Endothelial cell of umbilical vein (primary cell): ENCODE data around the gene PRDM11. TPM values are rescaled to one million over a fixed set of nuclear protein-coding genes. Genes with fewer than 3 reads are reported as not detected.

Source experiments
- BruUV-seq: library from RNA; stranded (reverse); fragments of 400-500 nt; replicated peaks from 2 replicates; lab custom pipeline; 2021; lab: Mats Ljungman, UMichigan
- CTCF ChIA-PET: fragments of 300-600, 350-600 bp; sonication (Branson Sonifier 250); formaldehyde crosslinking; loops from one replicate; lab custom pipeline; 2021; ENCODE audit warnings: antibody characterized with exemption, inconsistent platforms; lab: Charles Lee
- POLR2A ChIA-PET: fragments of 300-600, 350-600 bp; sonication (Branson Sonifier 250); formaldehyde crosslinking; loops from one replicate; lab custom pipeline; 2021; ENCODE audit warnings: antibody characterized with exemption, inconsistent platforms; lab: Charles Lee
- DNase-seq: peaks from one replicate; pipeline ENCODE4 v3.0.0-alpha.2; 2011; ENCODE audit warnings: low read depth, low spot score
- FAIRE-seq: peaks from 2 replicates; lab custom pipeline; 2011; peaks lifted over from hg19 to GRCh38; lab: Jason Lieb, UNC
- H2AFZ ChIP-seq: 2 replicates; pipeline ENCODE4 v1.6.0; 2012; ENCODE audit warnings: low read depth, low read length, control low read depth, inconsistent platforms
- H3K27ac ChIP-seq: 2 replicates; pipeline ENCODE4 v1.5.1; 2011; ENCODE audit warnings: low read depth, mild to moderate bottlenecking, control low read depth, low read length, moderate library complexity; ENCODE audit not compliant: insufficient read depth
- H3K27me3 ChIP-seq, 2 experiments: 2 replicates each; pipeline versions ENCODE4 v1.6.0 to v1.6.1; 2011; ENCODE audit warnings: low read length in 2 of 2, mixed read lengths in 1 of 2; ENCODE audit not compliant: control insufficient read depth in 2 of 2, insufficient read depth in 2 of 2
- H3K36me3 ChIP-seq, 2 experiments: 2 replicates in 1 of 2; 3 replicates in 1 of 2; pipeline ENCODE4 v1.5.1; 2011; ENCODE audit warnings: low read length in 2 of 2, mild to moderate bottlenecking in 1 of 2, moderate library complexity in 1 of 2; ENCODE audit not compliant: control insufficient read depth in 2 of 2, insufficient read depth in 2 of 2; ENCODE audit errors: extremely low read depth in 1 of 2
- H3K4me1 ChIP-seq: 3 replicates; pipeline ENCODE4 v1.5.1; 2011; ENCODE audit warnings: mild to moderate bottlenecking, low read length; ENCODE audit not compliant: control insufficient read depth, insufficient read depth; ENCODE audit errors: extremely low read depth
- H3K4me2 ChIP-seq: 2 replicates; pipeline ENCODE4 v1.6.1; 2011; ENCODE audit warnings: low read length, control low read depth, mixed read lengths; ENCODE audit not compliant: insufficient read depth
- H3K4me3 ChIP-seq, 3 experiments: fragments of 200-600 bp in 1 of 3; sonication (generic), shearing (Covaris generic) in 1 of 3; replicated peaks in 1 of 3; 2 replicates each; pipeline ENCODE4 v1.5.1; 2011 to 2016; ENCODE audit warnings: control low read depth in 3 of 3, low read length in 3 of 3, mild to moderate bottlenecking in 2 of 3, inconsistent platforms in 1 of 3, low read depth in 1 of 3, moderate library complexity in 1 of 3; ENCODE audit not compliant: insufficient read depth in 1 of 3
- H3K79me2 ChIP-seq: 2 replicates; pipeline ENCODE4 v1.6.0; 2012; ENCODE audit warnings: low read length, inconsistent platforms; ENCODE audit not compliant: control insufficient read depth, insufficient read depth
- H3K9ac ChIP-seq: replicated peaks from 2 replicates; pipeline ENCODE3; 2011; ENCODE audit warnings: low read length, control low read depth; ENCODE audit not compliant: insufficient read depth; ENCODE audit errors: extremely low read depth
- H3K9me1 ChIP-seq: replicated peaks from 3 replicates; pipeline ENCODE4 v1.6.0; 2011; ENCODE audit warnings: mild to moderate bottlenecking, low read length; ENCODE audit not compliant: control insufficient read depth, insufficient read depth; ENCODE audit errors: extremely low read depth
- H3K9me3 ChIP-seq: replicated peaks from 2 replicates; pipeline ENCODE4 v1.5.1; 2012; ENCODE audit warnings: low read length, inconsistent platforms; ENCODE audit not compliant: control insufficient read depth, insufficient read depth
- H4K20me1 ChIP-seq: replicated peaks from 2 replicates; pipeline ENCODE3; 2011; ENCODE audit warnings: mild to moderate bottlenecking, low read length; ENCODE audit not compliant: control insufficient read depth, insufficient read depth; ENCODE audit errors: extremely low read depth
- EZH2 ChIP-seq: IDR thresholded peaks from 2 replicates; pipeline ENCODE4 v1.6.1; 2012; ENCODE audit warnings: borderline replicate concordance, low read depth, mild to moderate bottlenecking, moderate library complexity, low read length, inconsistent platforms; ENCODE audit not compliant: severe bottlenecking
- FOS ChIP-seq: IDR thresholded peaks from 2 replicates; pipeline ENCODE4 v1.6.1; 2011; ENCODE audit warnings: mild to moderate bottlenecking, low read length, moderate library complexity, borderline replicate concordance; ENCODE audit not compliant: insufficient read depth
- GATA2 ChIP-seq: IDR thresholded peaks from 2 replicates; pipeline ENCODE4 v1.7.0; 2011; ENCODE audit warnings: low read depth, mild to moderate bottlenecking, moderate library complexity, mixed read lengths, low read length; ENCODE audit not compliant: insufficient read length, insufficient read depth
- JUN ChIP-seq: IDR thresholded peaks from 2 replicates; pipeline ENCODE4 v1.6.1; 2011; ENCODE audit warnings: borderline replicate concordance, low read depth; ENCODE audit not compliant: insufficient read length, insufficient read depth
- MYC ChIP-seq: IDR thresholded peaks from one replicate; pipeline ENCODE4 v1.6.1; 2011; ENCODE audit warnings: mild to moderate bottlenecking, low read depth, low read length
- POLR2A ChIP-seq: IDR thresholded peaks from 2 replicates; pipeline ENCODE4 v1.6.1; 2012; ENCODE audit warnings: low read depth, mild to moderate bottlenecking, control low read depth, low read length
- POLR2AphosphoS5 ChIP-seq: IDR thresholded peaks from 2 replicates; pipeline ENCODE4 v1.6.1; 2012; ENCODE audit warnings: low read depth, mild to moderate bottlenecking, control low read depth, low read length, moderate library complexity; ENCODE audit not compliant: insufficient read depth
- dilution Hi-C: fragments of 300-500 bp; cut with MboI; formaldehyde crosslinking; loops from one replicate; pipeline ENCODE4 v1.15.0; 2019; ENCODE audit warnings: low sequenced_read_pairs; ENCODE audit not compliant: extremely low pct_ligation_motif_present
- intact Hi-C: fragments of 100-400 bp; cut with micrococcal nuclease; formaldehyde crosslinking; loops from one replicate; pipeline ENCODE4 v1.10.0; 2022
- polyA plus RNA-seq, 4 experiments: library from polyadenylated mRNA; depleted of rRNA in 3 of 4; stranded (reverse) in 3 of 4; unstranded in 1 of 4; fragments of >200 nt; gene quantifications; 2 replicates each; pipeline versions ENCODE4 v1.2.1 to v1.2.3, GENCODE V29; 2011 to 2012; ENCODE audit warnings: missing spikeins in 1 of 4
- total RNA-seq: library from RNA; stranded (reverse); gene quantifications from 2 replicates; pipeline ENCODE4 v1.2.3, GENCODE V29; 2021
- TF ChIP-seq, protein P1 (sequence below): IDR thresholded peaks from 2 replicates; pipeline ENCODE4 v1.6.1; 2011; ENCODE audit not compliant: insufficient read depth, insufficient read length
- TF ChIP-seq, protein P2 (sequence below), 2 donors: IDR thresholded peaks; 1 replicate in 1 of 2; 2 replicates in 1 of 2; pipeline ENCODE4 v1.5.1; 2011; ENCODE audit warnings: low read length in 2 of 2, mild to moderate bottlenecking in 2 of 2, moderate library complexity in 2 of 2, control low read depth in 1 of 2, inconsistent platforms in 1 of 2, low read depth in 1 of 2; ENCODE audit not compliant: insufficient read depth in 1 of 2; ENCODE audit errors: extremely low read depth in 1 of 2

The PRDM11 gene
- total and polyA plus RNA-seq, 2 donors (not counting 3 experiments of a cell fraction or from before 2014, with no cell fraction given): 6.9 to 14.1 TPM

DNA sequence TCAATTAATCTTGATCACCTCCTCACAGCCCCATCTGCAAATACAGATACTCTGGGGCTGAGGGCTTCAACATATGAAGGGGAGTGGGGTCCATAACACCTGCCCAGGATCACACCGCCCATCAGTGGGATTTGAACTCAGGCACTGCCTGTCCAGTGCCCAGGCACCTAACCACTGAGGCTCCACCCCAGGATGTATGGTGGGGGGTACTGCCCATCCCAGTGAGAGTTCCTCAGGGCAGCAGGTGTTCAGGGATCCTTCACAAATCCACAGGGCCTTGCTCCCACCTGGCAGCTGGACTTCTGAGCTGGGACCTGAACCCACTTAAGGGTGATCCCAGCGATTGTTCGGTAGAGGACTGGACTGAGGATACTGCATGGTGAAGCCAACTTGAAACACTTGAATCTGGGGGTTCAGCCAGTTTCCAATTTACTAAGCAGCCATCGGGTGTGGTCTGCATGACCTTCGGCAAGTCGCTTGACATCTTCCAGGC is 33.3 kb downstream of the PRDM11 start:
- intact Hi-C loops (loop anchor here (1.0 to 5.0 kb wide), 3 partner anchors 32 to 153 kb away; no protein-coding TSS in a partner anchor), dilution Hi-C loops (no loop called here)
- peaks cover 0 to 9% of the 10 kb centered on the region in 2 experiments for H3K36me3 ChIP-seq
- TSS peak; percentile 17 for BruUV-seq
- H4K20me1 ChIP-seq: no peaks in the 10 kb centered on the region
- peak overlapping the region; percentile 28 for H2AFZ ChIP-seq
- peak overlapping the region; percentile 38 for H3K4me2 ChIP-seq
- no peaks in the 10 kb centered on the region for H3K9me3 ChIP-seq
- no peak overlapping the region for H3K9ac ChIP-seq
- FAIRE-seq (no peak), DNase-seq (no peak)
- H3K79me2 ChIP-seq: no peaks in the 10 kb centered on the region
- CTCF ChIA-PET: interaction anchor here (4.3 to 5.5 kb wide), 2 partner anchors 54 to 69 kb away, joined by 24 to 35 read pairs; no protein-coding TSS in a partner anchor
- peaks cover 12% of the 10 kb centered on the region for H3K4me1 ChIP-seq
- H3K27me3 ChIP-seq: no peaks in the 10 kb centered on the region
- POLR2A ChIA-PET: no interaction called here
- no peak overlapping the region for H3K27ac ChIP-seq
- H3K4me3 ChIP-seq: peak overlapping the region in 2 of 3 experiments; percentile 23 to 33
- TF ChIP-seq POLR2A: no peak
- TF ChIP-seq JUN: no peak
- TF ChIP-seq MYC: no peak
- TF ChIP-seq POLR2AphosphoS5: no peak
- TF ChIP-seq, protein P1, sequence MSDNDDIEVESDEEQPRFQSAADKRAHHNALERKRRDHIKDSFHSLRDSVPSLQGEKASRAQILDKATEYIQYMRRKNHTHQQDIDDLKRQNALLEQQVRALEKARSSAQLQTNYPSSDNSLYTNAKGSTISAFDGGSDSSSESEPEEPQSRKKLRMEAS: no peak
- TF ChIP-seq FOS: no peak
- TF ChIP-seq EZH2: no peak
- no peak for TF ChIP-seq GATA2
- TF ChIP-seq, protein P2, sequence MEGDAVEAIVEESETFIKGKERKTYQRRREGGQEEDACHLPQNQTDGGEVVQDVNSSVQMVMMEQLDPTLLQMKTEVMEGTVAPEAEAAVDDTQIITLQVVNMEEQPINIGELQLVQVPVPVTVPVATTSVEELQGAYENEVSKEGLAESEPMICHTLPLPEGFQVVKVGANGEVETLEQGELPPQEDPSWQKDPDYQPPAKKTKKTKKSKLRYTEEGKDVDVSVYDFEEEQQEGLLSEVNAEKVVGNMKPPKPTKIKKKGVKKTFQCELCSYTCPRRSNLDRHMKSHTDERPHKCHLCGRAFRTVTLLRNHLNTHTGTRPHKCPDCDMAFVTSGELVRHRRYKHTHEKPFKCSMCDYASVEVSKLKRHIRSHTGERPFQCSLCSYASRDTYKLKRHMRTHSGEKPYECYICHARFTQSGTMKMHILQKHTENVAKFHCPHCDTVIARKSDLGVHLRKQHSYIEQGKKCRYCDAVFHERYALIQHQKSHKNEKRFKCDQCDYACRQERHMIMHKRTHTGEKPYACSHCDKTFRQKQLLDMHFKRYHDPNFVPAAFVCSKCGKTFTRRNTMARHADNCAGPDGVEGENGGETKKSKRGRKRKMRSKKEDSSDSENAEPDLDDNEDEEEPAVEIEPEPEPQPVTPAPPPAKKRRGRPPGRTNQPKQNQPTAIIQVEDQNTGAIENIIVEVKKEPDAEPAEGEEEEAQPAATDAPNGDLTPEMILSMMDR (IDR thresholded peaks at IDR 0.05; ENCODE audit: extremely low read depth in 1 of 2, insufficient read depth in 1 of 2, low read depth in 1 of 2, low read length in 2 of 2): no peak
- H3K9me1 ChIP-seq: no peaks in the 10 kb centered on the region
